Mesodermal cell (in vitro differentiated cells): ENCODE measurements around the gene CHMP1A.
A peak's percentile ranks its signal among the peaks of the same experiment; 100 is the strongest.
"Not testable (repeated sequence)": the region's sequence is repeated elsewhere in the genome, so short reads cannot be mapped to it uniquely, and the experiment has no call there.

ENCODE experiments used
- H3K27ac ChIP-seq: 2 replicates; pipeline ENCODE4 v1.7.0; 2013; ENCODE audit warnings: mild to moderate bottlenecking, low read depth, low read length, moderate library complexity; ENCODE audit not compliant: severe bottlenecking
- H3K36me3 ChIP-seq: 2 replicates; pipeline ENCODE4 v1.7.1; 2013; ENCODE audit warnings: mild to moderate bottlenecking, low read length, moderate library complexity; ENCODE audit not compliant: control insufficient read depth, insufficient read depth
- H3K4me1 ChIP-seq: one replicate; pipeline ENCODE4 v1.7.1; 2013; ENCODE audit warnings: mild to moderate bottlenecking, low read length; ENCODE audit not compliant: insufficient read depth, control insufficient read depth, poor library complexity, severe bottlenecking
- H3K4me3 ChIP-seq: 2 replicates; pipeline ENCODE4 v1.7.0; 2013; ENCODE audit warnings: low read length, control low read depth, mild to moderate bottlenecking; ENCODE audit not compliant: insufficient read depth, poor library complexity, severe bottlenecking; ENCODE audit errors: extremely low read depth
- H3K9me3 ChIP-seq: 2 replicates; pipeline ENCODE4 v1.7.1; 2013; ENCODE audit warnings: mild to moderate bottlenecking, low read length, moderate library complexity; ENCODE audit not compliant: control insufficient read depth
- WGBS, 2 experiments: methylation state at CpG; one replicate each; pipeline ENCODE4 v1.1.5; 2013; ENCODE audit warnings: missing lambda C conversion rate in 2 of 2; ENCODE audit not compliant: insufficient coverage in 2 of 2; 5-methylcytosine and 5-hydroxymethylcytosine counted together

The CHMP1A gene

DNA sequence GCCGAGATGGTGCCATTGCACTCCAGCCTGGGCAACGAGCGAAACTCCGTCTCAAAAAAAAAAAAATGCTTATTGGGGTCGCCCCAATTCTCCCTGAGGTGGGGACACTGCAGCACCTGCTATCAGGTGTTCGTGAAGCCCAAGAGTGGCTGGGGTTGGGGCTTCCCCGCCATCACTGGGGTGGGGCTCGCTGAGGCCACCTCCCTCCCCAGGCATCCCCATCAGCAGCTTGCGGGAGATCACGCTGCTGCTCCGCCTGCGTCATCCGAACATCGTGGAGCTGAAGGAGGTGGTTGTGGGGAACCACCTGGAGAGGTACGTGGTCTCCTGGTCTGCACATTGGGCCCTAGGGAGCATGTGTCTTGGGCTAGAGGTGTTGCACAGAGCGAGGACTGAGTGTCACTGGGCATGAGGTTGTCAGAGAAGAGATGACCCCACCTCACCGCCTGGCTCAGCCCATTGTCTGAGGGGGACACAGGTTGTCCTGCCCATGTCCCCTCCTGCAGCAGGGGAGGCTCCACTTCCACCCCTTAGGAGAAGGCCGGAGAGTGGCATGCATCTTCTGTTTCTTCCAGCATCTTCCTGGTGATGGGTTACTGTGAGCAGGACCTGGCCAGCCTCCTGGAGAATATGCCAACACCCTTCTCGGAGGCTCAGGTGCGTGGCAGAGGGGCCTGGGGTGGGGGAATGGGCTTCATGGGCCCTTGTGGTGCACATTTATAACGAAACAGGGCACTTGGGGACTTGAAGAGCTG, 33.9 kb upstream of the CHMP1A start:
- H3K36me3 ChIP-seq = peaks cover 69% of the 10 kb centered on the region
- H3K9me3 ChIP-seq = no peaks in the 10 kb centered on the region
- H3K27ac ChIP-seq = no peak overlapping the region
- H3K4me1 ChIP-seq = no peaks in the 10 kb centered on the region
- H3K4me3 ChIP-seq = no peak overlapping the region
- WGBS, 2 experiments = 94 to 98% methylated on average over 20 to 21 of the region's 21 CpGs

GRCh38 chr16:89690392-89690901, 32.9 kb upstream of the CHMP1A start:
- WGBS, 2 experiments = 95 to 100% methylated on average over 15 of the region's 16 CpGs

GRCh38 chr16:89689621-89690020, 32.1 kb upstream of the CHMP1A start:
- H3K4me3 ChIP-seq, H3K4me1 ChIP-seq, H3K9me3 ChIP-seq, H3K27ac ChIP-seq: not testable (repeated sequence)
- H3K36me3 ChIP-seq = peaks cover 74% of the 10 kb centered on the region
- WGBS, 2 experiments = 100% methylated on average over 1 to 3 of the region's 4 CpGs

More at GRCh38 chr16:89690392-89690901, 32.9 kb upstream of the CHMP1A start:
- peaks cover 6% of the 10 kb centered on the region for H3K9me3 ChIP-seq
- no peaks in the 10 kb centered on the region for H3K4me1 ChIP-seq
- H3K4me3 ChIP-seq = no peak overlapping the region
- no peak overlapping the region for H3K27ac ChIP-seq
- peaks cover 72% of the 10 kb centered on the region for H3K36me3 ChIP-seq

GRCh38 chr16:89689142-89689541, 31.6 kb upstream of the CHMP1A start:
- Histone ChIP-seq H3K27ac (no peak overlapping the region), H3K4me3 (no peak overlapping the region), H3K4me1 (no peaks in the 10 kb centered on the region), H3K36me3 (peaks cover 74% of the 10 kb centered on the region), H3K9me3 (peaks cover 10% of the 10 kb centered on the region)
- 93 to 98% methylated on average over 13 of the region's 13 CpGs for WGBS, 2 experiments

GRCh38 chr16:89688395-89688794, 30.9 kb upstream of the CHMP1A start:
- peaks cover 74% of the 10 kb centered on the region for H3K36me3 ChIP-seq
- 100% methylated on average over 2 to 3 of the region's 5 CpGs for WGBS, 2 experiments
- H3K4me3 ChIP-seq = no peak overlapping the region
- H3K4me1 ChIP-seq = no peaks in the 10 kb centered on the region
- no peak overlapping the region for H3K27ac ChIP-seq
- peaks cover 14% of the 10 kb centered on the region for H3K9me3 ChIP-seq

GRCh38 chr16:89687092-89687940, 29.8 kb upstream of the CHMP1A start:
- 29 to 33% methylated on average over 29 to 37 of the region's 42 CpGs for WGBS, 2 experiments
- Histone ChIP-seq H3K4me1 (no peaks in the 10 kb centered on the region), H3K36me3 (peaks cover 73% of the 10 kb centered on the region), H3K27ac (peak overlapping the region; percentile 79), H3K4me3 (peak overlapping the region; percentile 76), H3K9me3 (peaks cover 14% of the 10 kb centered on the region)

DNA sequence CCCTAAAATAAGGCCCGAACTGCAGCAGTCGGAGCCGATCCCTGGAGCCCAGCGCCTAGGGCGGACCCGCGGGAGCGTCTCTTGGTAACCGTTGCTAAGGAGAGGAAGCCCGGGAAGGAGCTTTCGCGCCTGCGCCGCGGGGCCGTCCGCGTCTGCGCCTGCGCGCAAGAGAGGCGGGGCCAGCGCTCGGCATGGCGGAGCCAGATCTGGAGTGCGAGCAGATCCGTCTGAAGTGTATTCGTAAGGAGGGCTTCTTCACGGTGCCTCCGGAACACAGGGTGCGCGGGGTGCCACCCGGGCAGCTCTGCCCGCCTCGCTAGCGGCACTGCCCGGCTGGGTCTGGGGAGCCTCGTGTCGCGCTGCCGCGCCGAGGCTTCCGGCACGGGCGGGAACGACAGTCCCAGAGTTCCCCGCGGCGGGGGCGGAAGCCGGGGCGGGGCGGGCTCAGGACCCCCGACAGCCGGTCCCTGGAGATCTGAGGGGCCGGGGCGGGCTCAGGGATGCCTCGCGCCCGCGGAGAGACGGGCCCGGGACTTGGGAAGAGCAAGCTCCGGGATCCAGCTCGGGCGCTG, 29.1 kb upstream of the CHMP1A start, which contains the start of gene CDK10:
CDK10 (plus strand) TSS at position 170 of the 572 bp plus-strand sequence; CDS start at position 192, 22 bp downstream.
- H3K9me3 ChIP-seq = peaks cover 14% of the 10 kb centered on the region
- H3K4me1 ChIP-seq = no peaks in the 10 kb centered on the region
- H3K4me3 ChIP-seq = peak within 1 kb of the TSS; percentile 76
- WGBS, 2 experiments = 1% methylated on average over 54 to 66 of the region's 67 CpGs
- H3K27ac ChIP-seq = peak within 1 kb of the TSS; percentile 79
- peaks cover 69% of the 10 kb centered on the region for H3K36me3 ChIP-seq

DNA sequence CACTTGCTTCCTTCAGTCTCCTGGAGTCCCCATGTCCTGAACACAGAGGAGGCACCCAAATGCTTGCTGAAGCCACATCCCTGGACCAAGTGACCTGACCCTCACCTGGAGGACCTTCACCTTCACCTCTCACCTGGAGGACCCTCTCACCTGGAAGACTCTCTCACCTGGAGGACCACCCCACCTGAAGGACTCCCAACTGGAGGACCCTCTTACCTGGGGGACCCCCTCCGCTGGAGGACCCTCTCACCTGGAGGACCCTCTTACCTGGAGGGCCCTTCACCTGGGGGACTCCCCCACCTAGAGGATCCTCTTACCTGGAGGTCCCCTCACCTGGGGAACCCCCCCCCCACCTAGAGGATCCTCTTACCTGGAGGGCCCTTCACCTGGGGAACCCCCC, 28.4 kb upstream of the CHMP1A start:
- 100% methylated on average over 1 of the region's 1 CpG; no CpG with 5 or more reads in 1 of the 2 experiments for WGBS, 2 experiments
- no peaks in the 10 kb centered on the region for H3K4me1 ChIP-seq
- H3K4me3 ChIP-seq = no peak overlapping the region
- H3K27ac ChIP-seq = no peak overlapping the region
- H3K9me3 ChIP-seq = peaks cover 19% of the 10 kb centered on the region
- peaks cover 68% of the 10 kb centered on the region for H3K36me3 ChIP-seq

DNA sequence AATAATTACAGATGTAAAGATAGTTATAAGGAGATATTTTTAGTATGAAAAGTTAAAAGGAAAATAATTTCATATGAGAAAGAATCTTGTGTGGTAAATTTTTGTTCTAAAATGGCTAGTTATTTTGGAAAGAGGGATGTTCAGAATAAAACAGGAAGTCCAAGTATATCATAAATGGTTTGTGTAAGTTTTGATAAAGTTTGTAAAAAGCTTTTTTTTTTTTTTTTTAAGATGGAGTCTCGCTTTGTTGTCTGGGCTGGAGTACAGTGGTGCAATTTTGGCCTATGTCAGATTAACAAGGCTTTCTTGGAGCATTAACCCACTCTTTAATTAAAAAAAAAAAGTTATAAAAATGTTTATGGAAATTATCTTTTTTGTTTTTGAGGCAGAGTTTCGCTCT, 20.8 kb upstream of the CHMP1A start:
- peaks cover 32% of the 10 kb centered on the region for H3K9me3 ChIP-seq
- H3K4me1 ChIP-seq = no peaks in the 10 kb centered on the region
- 100% methylated on average over 1 of the region's 2 CpGs for WGBS, 2 experiments
- H3K4me3 ChIP-seq = no peak overlapping the region
- H3K36me3 ChIP-seq = peaks cover 37% of the 10 kb centered on the region
- no peak overlapping the region for H3K27ac ChIP-seq

DNA sequence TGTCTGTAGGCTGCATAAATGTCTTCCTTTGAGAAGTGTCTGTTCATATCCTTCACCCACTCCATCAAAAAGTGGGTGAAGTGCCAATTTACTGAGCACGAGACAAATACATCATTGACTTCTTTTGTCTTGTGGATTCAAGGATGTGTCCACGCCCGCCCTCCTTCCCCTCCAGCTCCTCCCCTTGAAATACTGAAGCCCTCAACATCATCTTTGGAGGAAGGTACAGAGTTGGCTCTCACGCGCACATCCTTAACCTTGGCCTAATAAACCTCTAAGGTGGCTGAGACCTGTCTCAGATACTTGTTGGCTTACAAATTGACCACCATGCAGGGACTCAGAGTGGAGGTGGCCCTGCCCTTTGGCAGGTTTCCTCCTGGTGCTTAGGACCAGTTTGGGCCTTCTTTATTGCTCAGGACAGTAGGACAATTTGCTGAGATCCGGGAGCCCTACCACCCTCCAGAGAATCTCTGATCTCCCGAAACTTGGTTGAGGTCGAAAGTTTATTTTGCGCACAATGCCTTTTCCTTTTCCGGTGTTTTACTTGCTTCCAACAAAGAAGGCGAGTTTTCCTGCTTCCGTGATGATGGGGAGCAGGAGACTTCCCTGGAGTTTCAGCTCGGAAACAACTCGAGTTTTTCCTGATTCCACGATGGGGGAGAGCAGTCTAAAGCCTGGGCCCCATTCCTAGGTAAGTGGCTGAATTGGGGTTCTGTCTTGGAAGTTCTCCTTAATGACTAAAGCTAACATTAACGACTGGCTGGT, 14.9 kb upstream of the CHMP1A start:
- WGBS, 2 experiments = 94 to 98% methylated on average over 14 to 15 of the region's 16 CpGs
- no peaks in the 10 kb centered on the region for H3K4me1 ChIP-seq
- peaks cover 7% of the 10 kb centered on the region for H3K9me3 ChIP-seq
- peaks cover 26% of the 10 kb centered on the region for H3K36me3 ChIP-seq
- H3K27ac ChIP-seq = no peak overlapping the region
- no peak overlapping the region for H3K4me3 ChIP-seq
